IPS-18c (cell line): Measurements from ENCODE around the gene SMAD5.

Experiments used
- H3K4me3 ChIP-seq: 2 replicates; pipeline ENCODE4 v1.7.0; 2013; ENCODE audit warnings: low read depth, mild to moderate bottlenecking, low read length, moderate library complexity; ENCODE audit not compliant: insufficient read depth
- H3K9me3 ChIP-seq: one replicate; pipeline ENCODE4 v1.6.1; 2013; ENCODE audit warnings: mild to moderate bottlenecking, low read length, moderate library complexity; ENCODE audit not compliant: control insufficient read depth, insufficient read depth

SMAD5 gene

DNA sequence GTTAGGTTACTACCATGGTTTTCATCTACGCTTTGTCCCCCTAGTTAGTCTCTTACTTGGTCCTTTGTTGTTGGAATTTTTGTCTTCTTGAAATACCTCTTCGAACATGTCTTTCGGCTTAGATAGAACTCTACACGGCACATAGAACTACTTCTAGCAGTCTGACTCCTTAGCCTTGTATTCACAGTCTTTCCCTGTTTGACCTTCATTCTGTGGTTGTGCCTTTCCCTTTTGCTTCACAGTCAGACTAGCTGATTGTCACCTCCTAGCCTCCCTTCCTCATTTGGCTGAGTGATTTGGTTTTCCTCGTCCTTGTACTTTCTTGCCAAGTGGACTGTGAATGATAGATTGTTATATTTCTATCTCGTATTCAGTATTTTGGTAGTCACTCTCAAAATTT is 10.7 kb downstream of the SMAD5 start:
- no peaks in the 10 kb centered on the region for H3K9me3 ChIP-seq
- H3K4me3 ChIP-seq, result no peak overlapping the region

DNA sequence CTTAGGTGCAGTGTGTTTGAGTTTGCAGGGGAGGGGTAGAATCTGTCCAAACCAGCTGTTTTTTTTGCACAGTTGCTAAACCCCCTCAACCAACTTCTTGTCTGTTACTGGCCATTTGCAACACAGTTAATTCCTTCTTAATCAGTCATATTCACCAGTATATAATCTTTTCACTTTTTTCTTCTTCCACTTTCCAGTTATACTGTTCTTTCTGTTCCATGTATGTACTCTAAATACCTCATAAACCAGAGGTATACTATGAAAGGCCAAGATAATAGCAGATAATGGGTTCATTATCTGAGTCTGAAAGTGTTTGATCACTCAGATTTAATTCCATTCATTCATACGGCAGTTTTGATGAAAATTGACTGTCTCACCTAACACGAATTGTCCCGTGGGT is 11.1 kb downstream of the SMAD5 start:
- Histone ChIP-seq H3K4me3 (no peak overlapping the region), H3K9me3 (no peaks in the 10 kb centered on the region)

DNA sequence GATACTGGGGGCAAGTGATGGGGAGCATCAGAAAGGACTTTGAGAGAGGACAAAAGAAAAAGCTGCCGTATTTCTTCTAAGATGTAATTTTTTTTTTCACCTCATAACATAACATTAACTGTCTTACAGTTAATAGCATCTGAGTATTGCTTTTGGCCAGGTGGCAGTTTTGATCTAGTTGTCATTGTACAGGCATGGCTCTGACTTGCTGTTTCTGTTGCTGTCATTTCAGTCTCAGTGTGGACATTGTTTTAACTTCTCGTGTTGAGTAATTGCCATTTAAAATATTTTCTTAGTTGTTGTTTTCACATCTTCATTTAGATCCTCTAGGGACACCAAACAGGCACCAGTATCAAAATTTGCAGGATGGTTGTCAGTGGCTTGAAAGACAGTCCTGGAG is 12.4 kb downstream of the SMAD5 start:
- H3K4me3 ChIP-seq, result no peak overlapping the region
- H3K9me3 ChIP-seq, result no peaks in the 10 kb centered on the region

DNA sequence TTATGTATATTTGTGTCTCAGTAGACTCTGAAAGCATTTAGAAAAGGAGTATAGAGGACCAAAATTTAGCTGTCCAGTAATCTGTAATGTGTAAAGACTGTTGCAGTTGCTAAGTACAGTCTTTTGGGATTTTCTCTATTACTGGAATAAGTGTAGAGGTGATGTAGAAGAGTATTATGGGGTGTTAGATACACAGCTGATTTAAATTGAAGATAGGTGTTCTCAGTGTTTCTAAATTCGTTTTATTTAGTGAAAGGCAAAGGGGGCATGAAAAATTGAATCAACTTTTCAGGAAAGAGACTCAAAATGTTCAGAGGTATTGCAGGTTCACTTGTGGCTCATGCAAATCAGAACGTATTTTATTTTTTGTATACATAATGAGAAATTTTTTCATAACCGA is 13.6 kb downstream of the SMAD5 start:
- no peak overlapping the region for H3K4me3 ChIP-seq
- H3K9me3 ChIP-seq, result no peaks in the 10 kb centered on the region

DNA sequence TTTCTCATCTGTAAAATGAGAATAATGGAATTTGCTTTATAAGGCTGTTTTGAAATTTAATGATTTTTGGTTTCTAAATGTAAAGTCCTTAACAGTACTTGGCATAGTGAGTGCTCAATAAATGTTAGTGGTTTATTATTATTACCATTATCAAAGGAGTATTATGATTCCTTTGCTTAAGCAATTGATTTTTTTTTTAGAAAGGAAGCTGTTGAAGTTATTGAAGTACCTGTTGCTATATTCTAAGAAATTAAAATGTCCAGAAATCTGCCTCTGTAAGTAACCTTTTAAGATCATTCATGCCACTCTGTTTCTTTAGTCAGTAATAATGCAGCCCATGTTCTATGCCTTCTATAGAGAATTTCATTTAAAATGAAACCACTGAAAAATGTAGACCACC is 15.0 kb downstream of the SMAD5 start:
- Histone ChIP-seq H3K4me3 (no peak overlapping the region), H3K9me3 (no peaks in the 10 kb centered on the region)

DNA sequence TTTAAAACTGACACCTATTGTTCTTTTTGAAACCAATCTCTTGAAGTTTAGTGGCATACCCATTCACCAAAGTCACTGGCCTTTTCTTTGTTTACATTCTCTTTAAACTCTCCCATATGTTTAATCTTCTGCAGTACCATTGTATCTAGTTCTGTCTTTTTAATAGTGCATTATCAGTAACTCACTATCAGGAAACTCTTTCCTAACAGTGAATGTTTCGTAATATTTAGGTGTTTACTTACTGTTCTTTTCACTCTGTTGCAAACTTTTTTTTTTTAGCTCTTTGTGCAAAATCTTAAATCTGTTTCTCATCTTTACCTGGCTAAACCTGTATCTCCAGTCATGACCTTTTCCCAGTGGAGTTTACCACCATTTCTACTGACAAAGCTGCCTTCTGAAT is 17.2 kb downstream of the SMAD5 start:
- H3K4me3 ChIP-seq, result no peak overlapping the region
- no peaks in the 10 kb centered on the region for H3K9me3 ChIP-seq

DNA sequence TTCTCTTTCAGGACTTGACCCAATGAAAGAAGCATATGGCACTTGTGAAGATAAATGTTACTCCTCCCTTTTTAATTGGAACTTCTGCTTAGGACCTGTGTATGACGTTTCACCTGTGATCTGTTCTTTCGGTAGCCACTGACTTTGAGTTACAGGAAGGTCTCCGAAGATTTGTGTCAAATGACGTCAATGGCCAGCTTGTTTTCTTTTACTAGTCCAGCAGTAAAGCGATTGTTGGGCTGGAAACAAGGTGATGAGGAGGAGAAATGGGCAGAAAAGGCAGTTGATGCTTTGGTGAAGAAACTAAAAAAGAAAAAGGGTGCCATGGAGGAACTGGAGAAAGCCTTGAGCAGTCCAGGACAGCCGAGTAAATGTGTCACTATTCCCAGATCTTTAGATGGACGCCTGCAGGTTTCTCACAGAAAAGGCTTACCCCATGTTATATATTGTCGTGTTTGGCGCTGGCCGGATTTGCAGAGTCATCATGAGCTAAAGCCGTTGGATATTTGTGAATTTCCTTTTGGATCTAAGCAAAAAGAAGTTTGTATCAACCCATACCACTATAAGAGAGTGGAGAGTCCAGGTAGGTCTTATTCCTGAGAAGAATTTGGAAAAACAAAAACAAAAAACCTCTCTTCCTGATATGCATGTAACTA is 21.1 kb downstream of the SMAD5 start:
- no peaks in the 10 kb centered on the region for H3K9me3 ChIP-seq
- no peak overlapping the region for H3K4me3 ChIP-seq

DNA sequence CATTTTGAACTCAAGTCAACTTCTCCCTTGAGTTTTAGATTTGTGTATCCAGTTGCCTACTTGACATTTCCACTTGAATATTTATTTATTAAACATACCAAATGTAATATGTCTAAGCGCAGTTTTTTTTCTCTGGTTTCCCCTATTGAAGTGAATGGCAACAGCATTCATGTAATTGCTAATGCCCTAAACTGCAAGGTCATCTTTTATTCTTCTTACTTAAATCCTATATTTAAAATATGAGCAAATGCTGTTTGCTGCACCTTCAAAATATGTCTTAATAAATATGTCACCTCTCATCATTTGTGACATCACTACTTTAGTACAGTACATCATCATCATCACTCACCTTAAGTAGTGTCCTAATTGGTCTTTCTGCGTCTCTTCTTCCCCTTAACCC is 22.4 kb downstream of the SMAD5 start:
- no peak overlapping the region for H3K4me3 ChIP-seq
- no peaks in the 10 kb centered on the region for H3K9me3 ChIP-seq

DNA sequence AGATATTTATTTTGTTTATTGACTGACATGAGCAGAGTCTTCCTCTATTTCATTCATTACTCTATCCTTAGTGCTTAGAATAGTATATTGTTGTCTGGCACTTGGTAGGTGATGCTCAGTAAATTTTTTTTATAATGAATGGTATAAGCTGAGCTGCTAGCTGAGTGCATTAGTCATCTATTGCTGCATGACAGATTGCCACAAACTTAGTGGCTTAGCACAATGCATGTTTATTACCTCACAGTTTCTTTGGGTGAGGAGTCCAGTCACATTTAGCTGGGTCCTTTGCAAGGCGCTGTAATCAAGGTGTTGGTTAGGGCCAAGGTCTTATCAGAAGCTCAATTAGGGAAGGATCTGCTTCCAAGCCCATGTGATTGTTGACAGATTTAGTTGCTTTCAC is 23.1 kb downstream of the SMAD5 start:
- H3K4me3 ChIP-seq, result no peak overlapping the region

DNA sequence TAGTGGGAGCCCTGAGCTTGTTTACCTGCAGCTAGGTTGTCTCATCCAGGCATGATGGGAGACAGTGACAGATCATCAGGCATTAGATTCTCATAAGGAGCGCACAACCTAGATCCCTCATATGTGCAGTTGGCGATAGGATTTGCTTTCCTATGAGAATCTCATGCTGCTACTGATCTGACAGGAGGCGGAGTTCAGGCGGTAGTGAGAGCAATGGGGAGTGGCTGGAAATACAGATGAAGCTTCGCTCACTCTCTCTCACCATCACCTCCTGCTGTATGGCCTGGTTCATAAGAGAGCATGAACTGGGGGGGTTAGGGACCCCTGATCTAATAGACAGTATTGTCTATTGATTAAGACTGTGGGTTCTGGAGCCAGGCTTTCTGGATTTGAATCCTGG is 24.9 kb downstream of the SMAD5 start:
- no peaks in the 10 kb centered on the region for H3K9me3 ChIP-seq

More for the DNA sequence above, 23.1 kb downstream of the SMAD5 start:
- H3K9me3 ChIP-seq, result no peaks in the 10 kb centered on the region

DNA sequence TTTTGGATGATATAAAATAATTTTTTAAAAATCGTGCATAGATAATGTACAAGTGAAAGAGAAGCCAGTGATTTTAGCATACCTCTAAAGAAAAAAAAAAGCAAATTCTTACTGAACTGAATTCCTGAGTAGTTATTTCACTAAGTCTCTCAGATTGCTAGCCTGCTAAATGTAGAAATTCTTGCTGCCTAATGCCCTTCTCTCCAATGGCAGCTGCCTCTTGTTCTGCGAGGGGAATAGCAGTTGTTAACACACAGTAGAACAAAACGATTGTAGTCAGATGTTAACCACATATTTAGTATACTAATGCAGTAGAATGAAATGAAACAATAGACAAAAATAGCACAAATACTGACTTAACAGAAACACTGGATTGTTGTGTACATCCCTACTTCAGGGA is 26.8 kb downstream of the SMAD5 start:
- Histone ChIP-seq H3K4me3 (no peak overlapping the region), H3K9me3 (no peaks in the 10 kb centered on the region)

More for the DNA sequence above, 24.9 kb downstream of the SMAD5 start:
- no peak overlapping the region for H3K4me3 ChIP-seq

DNA sequence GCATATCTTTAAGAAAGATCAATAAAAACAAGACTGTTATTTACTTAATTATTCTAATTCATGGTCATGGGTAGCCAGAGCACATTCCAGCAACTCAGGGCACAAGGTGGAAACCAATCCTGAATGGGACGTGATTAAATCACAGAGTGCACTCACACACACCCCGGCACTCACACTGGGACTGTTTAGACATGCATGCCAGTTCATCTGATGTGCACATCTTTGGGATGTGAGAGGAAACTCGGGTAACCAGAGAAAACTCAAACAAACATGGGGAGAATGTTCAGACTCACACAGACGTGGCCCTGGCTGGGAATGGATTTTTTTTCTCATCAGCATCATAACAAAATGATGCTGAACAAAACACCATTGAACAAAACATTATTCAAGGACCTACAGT is 29.4 kb downstream of the SMAD5 start:
- Histone ChIP-seq H3K4me3 (no peak overlapping the region), H3K9me3 (no peaks in the 10 kb centered on the region)

DNA sequence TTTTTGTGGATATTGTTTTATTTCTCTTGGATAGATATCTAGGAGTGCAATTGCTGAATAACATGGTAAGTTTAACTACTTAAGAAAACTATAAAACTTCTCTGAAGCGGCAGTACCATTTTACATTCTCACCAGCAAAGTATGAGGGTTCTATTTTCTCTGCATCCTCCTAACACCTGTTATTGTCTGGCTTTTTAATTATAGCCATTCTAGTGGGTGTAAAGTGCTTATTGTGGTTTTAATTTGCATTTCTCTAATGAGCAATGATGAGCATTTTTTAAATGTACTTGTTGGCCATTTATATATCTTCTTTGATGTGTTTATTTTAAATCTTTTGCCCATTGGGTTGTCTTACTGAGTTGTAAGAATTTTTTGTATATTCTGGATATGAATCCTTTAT is 31.6 kb downstream of the SMAD5 start:
- H3K9me3 ChIP-seq, result no peaks in the 10 kb centered on the region
- H3K4me3 ChIP-seq, result no peak overlapping the region

DNA sequence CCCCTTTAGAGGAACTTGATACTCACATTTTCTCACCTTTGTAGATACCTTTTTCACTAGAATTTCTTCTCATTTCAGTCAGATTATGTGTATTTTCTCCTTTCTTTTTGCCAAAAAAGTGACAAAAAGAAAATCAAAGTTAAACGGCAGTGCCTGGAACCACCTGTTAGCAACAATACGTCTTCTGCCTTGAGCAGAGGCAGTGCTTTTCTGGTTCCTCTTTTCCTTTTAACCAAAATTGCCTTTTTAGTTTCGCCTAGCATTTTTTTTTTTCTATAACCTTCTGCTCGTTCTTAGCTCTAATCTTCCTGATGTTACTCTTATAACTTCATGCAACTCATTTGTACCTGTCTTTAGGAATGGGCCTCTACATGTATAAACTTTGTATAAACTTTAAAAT is 34.3 kb downstream of the SMAD5 start:
- no peak overlapping the region for H3K4me3 ChIP-seq
- no peaks in the 10 kb centered on the region for H3K9me3 ChIP-seq

DNA sequence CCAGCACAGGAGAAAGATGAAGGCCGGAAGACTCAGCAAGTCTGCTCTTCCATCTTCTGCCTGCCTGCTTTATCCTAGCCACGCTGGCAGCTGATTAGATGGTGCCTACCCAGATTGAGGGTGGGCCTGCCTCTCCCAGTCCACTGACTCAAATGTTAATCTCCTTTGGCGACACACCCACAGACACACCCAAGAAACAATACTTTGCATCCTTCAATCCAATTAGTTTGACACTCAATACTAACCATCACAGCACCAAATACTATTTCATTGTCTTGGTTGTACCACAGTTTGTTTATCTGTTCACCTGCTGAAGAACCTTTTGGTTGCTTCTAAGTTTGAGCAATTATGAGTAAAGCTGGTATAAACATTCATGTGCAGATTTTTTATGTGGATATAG is 36.6 kb downstream of the SMAD5 start:
- Histone ChIP-seq H3K4me3 (no peak overlapping the region), H3K9me3 (no peaks in the 10 kb centered on the region)

DNA sequence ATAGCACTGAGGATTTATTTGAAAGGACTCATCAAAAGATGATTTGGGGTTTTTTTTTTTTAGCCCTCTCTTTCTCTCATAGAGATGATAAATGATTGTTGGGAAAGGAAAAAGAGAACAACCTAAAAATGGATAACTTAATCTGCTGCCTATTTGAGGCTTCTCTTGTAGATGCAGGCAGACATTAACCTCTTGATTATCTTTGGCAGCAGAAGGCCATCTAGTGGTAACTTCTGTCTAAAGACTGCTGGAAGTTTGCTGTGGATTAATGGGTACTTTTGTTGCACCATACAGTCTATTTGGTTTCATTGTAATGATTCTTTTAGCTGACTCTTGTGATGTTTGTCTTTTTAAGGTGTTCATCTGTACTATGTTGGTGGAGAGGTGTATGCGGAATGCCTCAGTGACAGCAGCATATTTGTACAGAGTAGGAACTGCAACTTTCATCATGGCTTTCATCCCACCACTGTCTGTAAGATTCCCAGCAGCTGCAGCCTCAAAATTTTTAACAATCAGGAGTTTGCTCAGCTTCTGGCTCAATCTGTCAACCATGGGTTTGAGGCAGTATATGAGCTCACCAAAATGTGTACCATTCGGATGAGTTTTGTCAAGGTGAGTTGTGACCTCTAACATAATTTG is 41.5 kb downstream of the SMAD5 start:
- Histone ChIP-seq H3K4me3 (no peak overlapping the region), H3K9me3 (no peaks in the 10 kb centered on the region)

DNA sequence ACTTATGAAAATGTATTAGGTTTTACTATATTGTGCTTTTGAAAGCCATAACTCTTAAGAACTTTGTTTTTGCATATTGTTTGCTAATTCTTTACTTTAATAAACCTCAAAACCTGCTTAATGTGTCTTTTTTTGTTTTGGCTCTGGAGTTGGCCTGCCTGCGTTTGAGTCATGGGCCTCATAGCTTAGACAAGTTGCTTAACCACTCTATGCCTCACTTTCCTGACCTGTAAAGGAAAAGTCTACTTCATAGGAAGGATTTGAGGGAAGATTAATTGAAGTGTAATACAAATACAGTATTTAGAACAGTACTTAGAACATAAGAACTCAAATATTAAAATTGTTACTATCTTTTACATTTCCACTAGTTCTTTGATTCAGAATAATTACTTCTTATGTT is 50.0 kb downstream of the SMAD5 start:
- H3K9me3 ChIP-seq, result no peaks in the 10 kb centered on the region
- H3K4me3 ChIP-seq, result no peak overlapping the region

DNA sequence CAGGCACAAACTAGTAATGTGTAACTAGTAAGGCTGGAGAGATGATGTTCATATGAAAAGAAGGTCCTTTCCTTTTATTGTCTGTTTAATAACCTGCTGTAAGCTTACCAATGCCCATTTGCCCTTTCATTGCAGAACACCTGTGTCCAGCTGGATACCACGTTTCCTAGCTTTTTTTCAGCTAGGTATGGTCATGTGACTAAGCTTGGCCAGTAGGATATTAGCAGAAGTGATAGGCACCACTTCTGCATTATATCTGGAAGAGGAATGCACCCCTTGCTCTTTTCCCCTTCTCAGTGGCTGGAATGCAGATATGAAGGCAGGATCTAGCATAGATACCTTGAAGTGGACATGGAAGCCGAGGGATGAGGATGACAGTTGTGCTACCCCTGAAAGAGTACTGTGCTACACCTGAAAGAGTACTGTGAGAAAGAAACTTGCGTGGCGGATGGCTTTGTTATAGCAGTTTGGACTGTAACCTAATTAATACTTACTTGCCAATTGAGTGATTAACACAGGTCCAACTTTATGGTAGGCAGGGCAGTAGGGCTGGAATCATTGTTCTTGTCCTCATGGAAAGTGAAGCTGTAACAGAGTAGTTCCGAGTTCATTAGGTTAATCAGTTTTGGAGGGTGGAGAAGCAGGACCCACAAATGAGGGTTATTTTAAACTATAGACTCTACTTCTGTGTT is 53.5 kb downstream of the SMAD5 start:
- H3K9me3 ChIP-seq, result no peaks in the 10 kb centered on the region
- H3K4me3 ChIP-seq, result no peak overlapping the region
